Activated naive CD4-positive, alpha-beta T cell treated with anti-CD3 and anti-CD28 coated beads, Interleukin-2, amount 50 U/mL, for 72 hours (primary cell): ENCODE data around the gene ANKRD17. TPM values are rescaled to one million over a fixed set of nuclear protein-coding genes. Genes with fewer than 3 reads are reported as not detected.
A peak's percentile ranks its signal among the peaks of the same experiment; 100 is the strongest.
"Not testable (repeated sequence)": the region's sequence is repeated elsewhere in the genome, so short reads cannot be mapped to it uniquely, and the experiment has no call there.

Source experiments
- ATAC-seq, 2 donors: fragments of 150-1000 bp; cut with Tn5 transposase; 2 replicates each; pipeline ENCODE4 v1.10.0; 2021; ENCODE audit warnings: mild to moderate bottlenecking in 2 of 2, moderate library complexity in 2 of 2
- DNase-seq, 2 donors: peaks; one replicate each; pipeline ENCODE4 v3.0.0; 2021 to 2022; ENCODE audit warnings: low spot score in 2 of 2
- H3K27ac Mint-ChIP-seq, 2 donors: one replicate each; pipeline ENCODE4 v1.8.0; 2022; ENCODE audit warnings: mild to moderate bottlenecking in 2 of 2, mixed read lengths in 2 of 2
- H3K36me3 Mint-ChIP-seq, 2 donors: one replicate each; pipeline ENCODE4 v1.8.0; 2022; ENCODE audit warnings: mixed read lengths in 2 of 2
- H3K9me3 Mint-ChIP-seq, 2 donors: one replicate each; pipeline ENCODE4 v1.8.0; 2022; ENCODE audit warnings: mixed read lengths in 2 of 2
- total RNA-seq, 2 donors: library from RNA; stranded (reverse); gene quantifications; one replicate each; pipeline ENCODE4 v1.2.3, GENCODE V29; 2022

The ANKRD17 gene
- total RNA-seq, 2 donors from 2014 or later = 39.1 to 73.9 TPM

GRCh38 chr4:73224886-73225285, 33.7 kb downstream of the ANKRD17 start:
- Mint-ChIP-seq H3K27ac (no peak overlapping the region), H3K36me3 (peaks cover 0 to 8% of the 10 kb centered on the region in 2 donors), H3K9me3 (no peaks in the 10 kb centered on the region)
- DNase-seq = no peak
- no peak for ATAC-seq

- Mint-ChIP-seq H3K27ac (no peak overlapping the region), H3K36me3 (no peaks in the 10 kb centered on the region), H3K9me3 (no peaks in the 10 kb centered on the region)
- no peak for DNase-seq
- peak; percentile 4 to 24 for ATAC-seq
These were observed 35.3 kb downstream of the ANKRD17 start for GRCh38 chr4:73223258-73223650.

- Mint-ChIP-seq H3K27ac (no peak overlapping the region), H3K9me3 (no peaks in the 10 kb centered on the region), H3K36me3 (no peaks in the 10 kb centered on the region)
- DNase-seq = peak in 1 of 2 donors; percentile 43
- ATAC-seq = peak; percentile 100
These were observed 35.9 kb downstream of the ANKRD17 start for GRCh38 chr4:73222466-73223257.

GRCh38 chr4:73221734-73222133, 36.9 kb downstream of the ANKRD17 start:
- no peak overlapping the region for H3K27ac Mint-ChIP-seq
- DNase-seq = no peak
- no peaks in the 10 kb centered on the region for H3K36me3 Mint-ChIP-seq
- no peaks in the 10 kb centered on the region for H3K9me3 Mint-ChIP-seq
- ATAC-seq = no peak

- Mint-ChIP-seq H3K9me3 (no peaks in the 10 kb centered on the region), H3K27ac (no peak overlapping the region), H3K36me3 (no peaks in the 10 kb centered on the region)
- DNase-seq = no peak
- ATAC-seq = no peak
These were observed 37.8 kb downstream of the ANKRD17 start for GRCh38 chr4:73220815-73221214.

GRCh38 chr4:73213916-73214653, 44.5 kb downstream of the ANKRD17 start:
- H3K9me3 Mint-ChIP-seq = no peaks in the 10 kb centered on the region
- no peak for DNase-seq
- H3K27ac Mint-ChIP-seq = no peak overlapping the region
- H3K36me3 Mint-ChIP-seq = peaks cover 5 to 9% of the 10 kb centered on the region in 2 donors
- no peak for ATAC-seq

GRCh38 chr4:73212982-73213730, 45.4 kb downstream of the ANKRD17 start:
- DNase-seq (no peak), ATAC-seq (peak in 1 of 2 donors; percentile 23)
- peaks cover 0 to 4% of the 10 kb centered on the region in 2 donors for H3K9me3 Mint-ChIP-seq
- no peak overlapping the region for H3K27ac Mint-ChIP-seq
- peaks cover 5 to 18% of the 10 kb centered on the region in 2 donors for H3K36me3 Mint-ChIP-seq

- Mint-ChIP-seq H3K9me3 (peaks cover 0 to 8% of the 10 kb centered on the region in 2 donors), H3K27ac (peak overlapping the region in 1 of 2 donors; percentile 84), H3K36me3 (peaks cover 9 to 25% of the 10 kb centered on the region in 2 donors)
- DNase-seq (no peak), ATAC-seq (peak in 1 of 2 donors; percentile 96)
These were observed 46.6 kb downstream of the ANKRD17 start for GRCh38 chr4:73211968-73212367.

GRCh38 chr4:73208376-73208775, 50.2 kb downstream of the ANKRD17 start:
- Mint-ChIP-seq H3K27ac (no peak overlapping the region), H3K36me3 (peaks cover 22 to 42% of the 10 kb centered on the region in 2 donors), H3K9me3 (peaks cover 4 to 14% of the 10 kb centered on the region in 2 donors)
- no peak for DNase-seq
- no peak for ATAC-seq

- Mint-ChIP-seq H3K36me3 (peaks cover 22 to 54% of the 10 kb centered on the region in 2 donors), H3K9me3 (peaks cover 4 to 14% of the 10 kb centered on the region in 2 donors), H3K27ac (no peak overlapping the region)
- no peak for ATAC-seq
- no peak for DNase-seq
These were observed 52.4 kb downstream of the ANKRD17 start for GRCh38 chr4:73206236-73206635.

- DNase-seq = no peak
- H3K36me3 Mint-ChIP-seq = peaks cover 22 to 54% of the 10 kb centered on the region in 2 donors
- no peak for ATAC-seq
- no peak overlapping the region for H3K27ac Mint-ChIP-seq
- peaks cover 4 to 14% of the 10 kb centered on the region in 2 donors for H3K9me3 Mint-ChIP-seq
These were observed 53.1 kb downstream of the ANKRD17 start for GRCh38 chr4:73205482-73205881.

GRCh38 chr4:73203976-73204375, 54.6 kb downstream of the ANKRD17 start:
- not testable (repeated sequence) for DNase-seq, H3K27ac Mint-ChIP-seq, ATAC-seq
- Mint-ChIP-seq H3K36me3 (peaks cover 22 to 49% of the 10 kb centered on the region in 2 donors), H3K9me3 (peaks cover 4 to 14% of the 10 kb centered on the region in 2 donors)

- ATAC-seq = no peak
- Mint-ChIP-seq H3K27ac (no peak overlapping the region), H3K9me3 (no peaks in the 10 kb centered on the region), H3K36me3 (peaks cover 0 to 6% of the 10 kb centered on the region in 2 donors)
- no peak for DNase-seq
These were observed 61.4 kb downstream of the ANKRD17 start for GRCh38 chr4:73197220-73197619.

- Mint-ChIP-seq H3K36me3 (peaks cover 6 to 16% of the 10 kb centered on the region in 2 donors), H3K9me3 (no peaks in the 10 kb centered on the region), H3K27ac (no peak overlapping the region)
- DNase-seq = no peak
- no peak for ATAC-seq
These were observed 64.5 kb downstream of the ANKRD17 start for GRCh38 chr4:73194064-73194463.

- Mint-ChIP-seq H3K36me3 (peaks cover 6 to 19% of the 10 kb centered on the region in 2 donors), H3K27ac (no peak overlapping the region), H3K9me3 (no peaks in the 10 kb centered on the region)
- DNase-seq (no peak), ATAC-seq (no peak)
These were observed 64.9 kb downstream of the ANKRD17 start for GRCh38 chr4:73193659-73194058.

- ATAC-seq (no peak), DNase-seq (no peak)
- H3K9me3 Mint-ChIP-seq = no peaks in the 10 kb centered on the region
- H3K27ac Mint-ChIP-seq = no peak overlapping the region
- H3K36me3 Mint-ChIP-seq = peaks cover 6 to 24% of the 10 kb centered on the region in 2 donors
These were observed 65.4 kb downstream of the ANKRD17 start for GRCh38 chr4:73193155-73193554.
